Endometrial microvascular endothelial cells (primary cell): ENCODE measurements around the gene RAB6C. TPM values are rescaled to one million over a fixed set of nuclear protein-coding genes. Genes with fewer than 3 reads are reported as not detected.
"Not testable (repeated sequence)": the region's sequence is repeated elsewhere in the genome, so short reads cannot be mapped to it uniquely, and the experiment has no call there.

Experiments used
- in situ Hi-C: cut with HindIII; loops from 2 replicates; pipeline ENCODE4 v1.10.0; 2017; ENCODE audit warnings: low sequenced_read_pairs, low pct_unique_long_range_greater_than_20kb; ENCODE audit errors: inconsistent ontology term
- total RNA-seq: library from RNA; depleted of rRNA; stranded (reverse); fragments of >200 nt; gene quantifications from one replicate; pipeline ENCODE4 v1.2.3, GENCODE V29; 2015; ENCODE audit errors: inconsistent ontology term

Gene RAB6C
- not detected for total RNA-seq

GRCh38 chr2:129979629-129980155 lies at the start of gene RAB6C:
TSS of gene RAB6C (plus strand) at chr2:129979666. CDS start at chr2:129980116, 450 bp downstream.
- in situ Hi-C loops = not testable (repeated sequence)

DNA sequence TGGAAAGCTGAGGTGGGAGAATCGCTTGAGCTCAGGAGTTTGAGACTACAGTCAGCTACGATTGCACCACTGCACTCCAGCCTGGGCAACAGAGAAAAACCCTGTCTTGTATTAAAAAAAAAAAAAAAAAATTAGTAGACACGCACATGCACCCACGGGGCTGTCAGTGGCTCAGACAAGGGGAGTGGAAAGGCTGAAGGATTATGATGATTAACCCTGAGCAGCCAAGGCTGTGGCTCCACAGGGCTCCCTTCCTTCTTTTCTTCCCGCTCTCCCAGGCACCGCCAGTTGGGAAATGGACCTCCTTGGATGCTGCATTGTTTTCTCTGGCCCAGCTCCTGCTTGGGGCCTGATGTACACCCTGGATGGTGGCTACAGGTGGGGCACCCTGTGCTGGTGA lies 49.0 kb upstream of the RAB6C start:
- in situ Hi-C loops = no loop called here

DNA sequence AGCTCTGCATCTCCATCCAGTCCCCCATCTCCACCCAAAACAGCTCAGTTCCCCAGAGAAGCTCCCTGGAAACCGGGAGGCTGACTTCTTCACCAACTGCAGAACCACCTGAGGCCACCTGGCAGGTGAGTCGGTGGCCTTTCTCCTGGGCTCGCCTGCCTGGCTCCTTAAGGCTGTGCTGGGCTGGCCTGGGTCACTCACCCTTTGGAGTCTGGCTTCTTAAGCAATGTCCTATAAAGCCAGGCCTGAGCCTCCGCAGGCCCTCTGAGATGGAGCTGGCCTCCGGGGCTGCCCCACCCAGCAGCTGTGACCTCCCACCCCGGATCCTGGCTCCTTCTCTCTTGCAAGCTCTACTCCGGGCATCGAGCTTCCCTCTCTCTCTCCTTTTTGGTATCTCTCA lies 46.1 kb upstream of the RAB6C start:
- in situ Hi-C loops = not testable (repeated sequence)

DNA sequence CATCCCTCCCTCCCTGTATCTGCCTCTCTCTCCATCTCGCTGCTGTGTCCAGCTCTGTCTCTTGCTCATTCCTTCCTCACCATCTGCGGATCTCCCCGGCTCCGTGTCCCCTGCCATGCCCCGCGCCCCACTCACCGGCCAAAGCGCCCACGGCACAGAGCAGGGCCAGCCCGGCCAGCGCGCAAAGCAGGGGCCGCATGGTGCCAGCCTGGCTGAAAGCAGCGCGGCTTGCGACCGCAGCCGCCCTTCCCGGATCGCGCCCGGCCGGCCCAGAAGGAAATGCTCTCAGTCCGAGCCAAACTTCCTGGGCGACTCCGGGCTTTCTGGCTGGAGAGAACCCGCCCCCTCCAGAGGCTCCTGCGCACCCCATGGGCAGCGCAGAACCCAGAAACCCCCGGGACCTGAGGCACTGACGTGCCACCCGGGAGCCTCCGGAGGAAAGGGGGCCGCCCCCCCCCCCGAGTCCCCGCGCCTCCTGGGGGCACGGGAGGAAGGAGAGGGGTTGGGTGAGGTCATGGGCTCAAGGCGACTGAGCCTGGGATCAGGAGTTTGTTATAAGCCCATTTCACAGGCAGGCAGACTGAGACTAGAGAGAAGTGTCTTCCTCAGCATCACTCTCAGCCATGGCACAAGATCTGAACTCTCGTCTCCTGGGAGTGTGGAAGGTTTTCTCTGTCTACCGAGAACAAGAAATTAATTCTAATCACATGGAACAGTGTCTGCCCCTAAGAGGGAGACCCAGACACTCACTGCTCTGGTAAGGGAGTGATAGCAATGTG lies 45.2 kb upstream of the RAB6C start:
- in situ Hi-C loops = no loop called here

GRCh38 chr2:129935118-129935517 lies 44.3 kb upstream of the RAB6C start:
- in situ Hi-C loops = no loop called here

DNA sequence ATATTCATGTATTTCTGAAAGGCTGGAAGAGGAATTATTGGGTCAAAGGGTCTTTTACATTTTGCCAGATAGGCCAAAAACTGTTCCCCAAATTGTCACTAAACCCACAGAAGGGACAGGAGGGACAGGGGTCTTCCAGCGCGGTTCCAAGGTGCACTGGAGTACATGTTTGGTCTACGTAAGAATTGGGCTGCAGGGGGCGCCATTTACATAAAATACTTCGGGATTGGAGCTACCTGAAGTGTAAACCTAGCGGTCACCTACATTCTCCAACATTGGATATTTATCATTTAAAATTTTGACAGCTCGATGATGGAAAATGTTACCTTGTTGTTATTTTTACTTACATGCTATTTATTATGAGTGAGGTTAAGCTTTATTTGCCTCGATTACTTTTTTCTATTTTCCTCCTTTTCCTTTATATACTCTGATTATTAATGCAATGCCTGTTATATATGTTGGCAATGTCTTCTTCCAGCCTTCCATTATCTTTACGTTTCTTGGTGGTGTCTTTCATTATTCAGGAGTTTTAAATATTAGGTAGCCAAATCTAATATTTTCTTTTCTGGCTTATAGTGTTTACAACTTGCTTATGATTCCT lies 43.0 kb upstream of the RAB6C start:
- in situ Hi-C loops = no loop called here

DNA sequence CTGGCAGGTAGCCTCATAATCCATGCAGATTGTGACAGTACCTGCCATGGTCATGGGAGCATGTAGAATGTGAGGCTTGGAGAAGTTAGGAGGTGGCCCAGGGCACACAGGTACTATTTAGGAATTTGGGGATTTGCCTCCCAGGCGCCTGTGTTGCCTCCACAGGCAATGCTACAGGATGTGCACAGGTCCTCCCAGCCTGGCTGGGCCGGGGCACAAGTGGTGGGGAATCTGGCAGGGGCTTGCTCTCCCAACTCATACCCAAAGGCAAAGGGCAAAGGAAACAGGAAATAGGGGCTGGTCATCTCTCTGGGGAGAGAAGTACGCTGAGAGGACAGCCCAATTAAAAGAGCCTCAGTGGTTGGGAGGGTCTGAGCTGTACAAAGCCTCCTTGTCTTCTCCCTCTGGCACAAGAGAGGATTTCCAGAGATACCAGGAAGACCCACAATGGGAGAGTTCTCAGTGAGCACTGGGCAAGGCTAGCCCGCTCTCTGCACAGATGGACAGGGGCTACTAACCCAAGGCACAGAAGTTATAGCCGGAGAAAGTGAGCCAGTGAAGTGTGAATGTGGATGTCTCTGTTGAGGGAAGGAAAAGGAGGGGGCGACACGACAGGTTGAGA lies 40.5 kb upstream of the RAB6C start:
- in situ Hi-C loops = not testable (repeated sequence)

GRCh38 chr2:129943456-129943855 lies 36.0 kb upstream of the RAB6C start:
- in situ Hi-C loops = not testable (repeated sequence)

DNA sequence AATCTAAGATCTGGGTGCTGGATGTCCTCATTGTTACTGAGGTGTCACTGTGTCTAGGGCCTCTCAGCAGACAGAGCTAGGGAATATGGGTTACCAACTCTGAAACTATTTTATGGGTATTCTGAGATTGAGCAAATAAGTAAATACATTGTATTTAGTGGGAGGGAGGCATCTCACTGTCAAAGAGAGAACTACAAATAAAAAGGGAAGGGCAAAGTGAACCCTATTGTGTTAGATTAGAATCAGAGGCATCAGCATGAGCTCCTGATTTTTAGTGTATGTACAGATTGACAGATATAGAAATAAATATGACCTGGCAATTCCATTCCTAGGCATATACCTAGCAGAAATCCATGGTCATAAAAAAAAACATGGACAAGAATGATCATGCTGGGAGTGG lies 33.9 kb upstream of the RAB6C start:
- in situ Hi-C loops = no loop called here

GRCh38 chr2:129947712-129948111 lies 31.8 kb upstream of the RAB6C start:
- in situ Hi-C loops = not testable (repeated sequence)

GRCh38 chr2:129956171-129956570 lies 23.3 kb upstream of the RAB6C start:
- in situ Hi-C loops = not testable (repeated sequence)

DNA sequence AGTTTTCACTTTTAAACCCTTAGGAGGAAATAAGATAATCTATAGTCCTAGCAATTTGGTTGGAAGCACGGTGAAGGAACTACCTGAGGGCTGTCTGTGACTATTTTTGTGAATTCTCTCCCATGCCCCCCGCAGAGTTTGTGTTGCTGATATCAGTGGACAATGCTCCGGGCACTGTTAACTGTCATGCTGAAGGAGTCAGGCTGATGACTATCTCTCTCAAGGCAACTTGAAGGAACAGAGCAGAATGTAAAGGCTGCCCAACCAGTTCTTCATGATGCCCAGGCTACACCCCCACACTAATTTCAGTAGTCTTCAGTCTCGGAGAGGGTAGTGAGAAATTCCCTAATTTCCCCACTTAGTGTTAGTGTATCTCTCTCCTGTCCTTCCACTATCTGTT lies 21.6 kb upstream of the RAB6C start:
- in situ Hi-C loops = no loop called here

DNA sequence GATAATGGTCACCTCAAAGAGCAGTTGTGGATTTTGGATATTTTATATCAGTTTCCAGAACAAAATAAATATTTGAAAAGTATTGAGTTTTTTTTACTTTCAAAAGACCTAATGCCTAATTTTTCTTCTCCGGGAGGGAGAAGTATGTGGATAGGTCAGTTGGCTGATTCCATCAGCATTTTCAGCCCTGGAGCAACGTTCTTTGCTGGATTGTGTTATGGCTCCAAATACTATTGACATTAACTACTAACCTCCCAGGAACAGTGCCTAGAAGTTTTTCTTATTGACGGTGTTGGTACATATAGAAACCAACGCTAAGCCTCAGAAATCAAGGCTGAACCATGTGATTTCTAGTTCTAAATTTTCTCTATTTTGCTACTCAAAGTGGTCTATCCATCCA lies 20.7 kb upstream of the RAB6C start:
- in situ Hi-C loops = not testable (repeated sequence)

DNA sequence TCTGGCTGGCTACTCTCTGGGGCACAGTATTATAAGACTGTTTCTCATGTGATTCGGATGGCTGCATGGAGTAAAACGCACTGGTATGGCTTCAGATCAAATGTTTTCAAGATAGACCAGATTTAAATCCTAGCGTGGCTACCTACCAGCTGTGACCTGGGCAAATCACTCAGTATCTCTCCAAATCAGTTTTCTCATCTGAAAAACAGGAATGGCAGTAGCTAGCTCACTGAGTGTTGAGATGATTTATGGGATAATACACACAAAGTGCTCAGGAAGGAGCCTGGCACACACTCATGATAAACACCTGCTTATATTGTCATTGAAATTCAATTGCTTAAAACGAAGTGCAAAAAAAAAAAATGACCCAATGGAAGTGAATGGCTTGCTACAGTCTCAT lies 10.9 kb upstream of the RAB6C start:
- in situ Hi-C loops = not testable (repeated sequence)

DNA sequence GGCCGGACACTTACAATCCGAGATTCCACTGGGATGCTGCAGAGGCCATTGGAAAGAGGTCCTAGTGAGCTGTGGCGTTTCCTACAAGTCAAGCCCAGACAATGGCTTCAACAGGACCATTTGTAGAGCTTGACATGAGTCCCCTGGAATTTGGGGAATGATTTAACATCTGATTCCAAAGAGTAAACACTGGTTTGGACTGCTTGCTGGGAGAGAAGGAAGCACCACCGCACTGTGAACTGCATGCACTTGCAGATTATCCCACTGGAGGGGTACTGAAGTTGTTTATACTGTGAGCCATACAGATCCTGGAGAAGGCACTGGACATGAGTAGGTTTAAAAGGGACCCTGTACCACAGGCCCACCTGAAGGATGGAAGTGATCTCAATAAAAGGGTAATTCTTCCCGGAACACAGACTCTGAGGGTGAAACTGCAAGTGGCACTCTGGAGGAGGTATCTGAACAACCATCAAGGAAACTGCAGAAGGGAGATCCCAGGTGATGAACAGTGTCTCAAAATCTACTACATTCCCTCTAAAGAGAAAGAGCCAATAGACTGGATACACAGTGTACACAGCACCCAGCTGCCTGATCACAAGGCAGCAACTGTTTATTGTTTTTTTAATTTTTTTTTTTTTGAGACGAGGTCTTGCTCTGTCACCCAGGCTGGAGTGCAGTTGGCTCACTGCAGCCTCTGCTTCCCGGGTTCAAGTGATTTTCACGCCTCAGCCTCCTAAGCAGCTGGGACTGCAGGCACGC lies 4.3 kb upstream of the RAB6C start:
- in situ Hi-C loops = no loop called here

DNA sequence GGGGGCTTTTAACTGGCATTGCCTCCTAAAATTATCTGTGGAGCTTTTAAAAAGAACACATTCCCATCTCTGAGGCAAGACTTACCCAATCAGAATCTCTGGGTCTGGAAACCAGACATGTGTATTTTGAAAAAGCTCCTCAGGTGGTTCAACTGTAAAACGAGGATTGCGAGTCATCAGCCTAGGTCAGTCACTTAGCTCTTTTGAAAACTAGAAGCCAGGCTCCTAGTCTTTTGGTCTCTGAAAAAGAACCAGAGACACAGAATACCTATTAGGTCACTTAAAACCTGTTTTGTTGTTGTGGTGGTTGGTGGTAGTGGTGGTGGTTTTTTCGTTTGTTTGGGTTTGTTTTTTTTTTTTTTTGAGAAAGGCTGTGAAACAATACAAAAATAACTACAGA lies 2.5 kb upstream of the RAB6C start:
- in situ Hi-C loops = not testable (repeated sequence)

DNA sequence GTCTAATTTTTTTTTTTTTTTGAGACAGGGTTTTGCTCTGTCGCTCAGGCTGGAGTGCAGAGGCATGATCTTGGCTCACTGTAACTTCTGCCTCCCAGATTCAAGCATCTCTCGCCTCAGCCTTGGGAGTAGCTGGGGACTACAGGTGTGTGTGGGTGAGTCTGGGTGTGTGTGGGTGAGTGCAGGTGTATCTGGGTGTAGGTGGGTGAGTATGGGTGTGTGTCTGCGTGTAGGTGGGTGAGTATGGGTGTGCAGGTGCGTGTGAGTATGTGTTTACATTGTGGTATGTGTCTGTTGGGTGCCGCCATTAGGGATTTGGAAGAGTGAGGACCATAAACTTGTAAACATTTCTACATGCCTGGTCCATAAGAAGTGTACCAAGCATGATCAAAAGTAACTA lies 1.5 kb upstream of the RAB6C start:
- in situ Hi-C loops = no loop called here

GRCh38 chr2:129980246-129980645 lies 780 bp downstream of the RAB6C start:
- in situ Hi-C loops = not testable (repeated sequence)

- in situ Hi-C loops = not testable (repeated sequence)
Observed at GRCh38 chr2:129981689-129982088, 2.2 kb downstream of the RAB6C start.
